Smooth muscle cell (in vitro differentiated cells): ENCODE measurements around the gene RENBP. TPM values are rescaled to one million over a fixed set of nuclear protein-coding genes. Genes with fewer than 3 reads are reported as not detected.

Experiments used
- DNase-seq: peaks from one replicate; lab custom pipeline; 2025; ENCODE audit not compliant: unreplicated experiment; lab: John Stamatoyannopoulos, UW
- H2AFZ ChIP-seq: fragments of 200-600 bp; sonication (generic); 2 replicates; pipeline ENCODE4 v1.6.0; 2016; ENCODE audit warnings: antibody characterized with exemption, low read depth, mild to moderate bottlenecking
- H3F3A ChIP-seq: fragments of 200-600 bp; sonication (generic); 2 replicates; pipeline ENCODE4 v1.6.0; 2017; ENCODE audit warnings: antibody characterized with exemption, low read depth
- H3K27ac ChIP-seq: fragments of 200-600 bp; sonication (generic); 2 replicates; pipeline ENCODE4 v1.5.1; 2016; ENCODE audit warnings: low read depth, mild to moderate bottlenecking
- H3K27me3 ChIP-seq: fragments of 200-600 bp; sonication (generic); 2 replicates; pipeline ENCODE4 v1.6.1; 2016; ENCODE audit warnings: low read depth, mild to moderate bottlenecking
- H3K36me3 ChIP-seq: fragments of 200-600 bp; sonication (generic); 2 replicates; pipeline ENCODE4 v1.5.1; 2016; ENCODE audit warnings: low read depth
- H3K4me1 ChIP-seq: fragments of 200-600 bp; sonication (generic); 2 replicates; pipeline ENCODE4 v1.5.1; 2016; ENCODE audit warnings: low read depth
- H3K4me2 ChIP-seq: fragments of 200-600 bp; sonication (generic); 2 replicates; pipeline ENCODE4 v1.6.0; 2016; ENCODE audit warnings: mild to moderate bottlenecking
- H3K4me3 ChIP-seq: fragments of 200-600 bp; sonication (generic); 2 replicates; pipeline ENCODE4 v1.5.1; 2016; ENCODE audit warnings: mild to moderate bottlenecking
- H3K79me2 ChIP-seq: fragments of 200-600 bp; sonication (generic); 2 replicates; pipeline ENCODE4 v1.6.0; 2016; ENCODE audit warnings: low read depth, mild to moderate bottlenecking
- H3K9ac ChIP-seq: fragments of 200-600 bp; sonication (generic); 2 replicates; pipeline ENCODE4 v1.6.0; 2016; ENCODE audit warnings: low read depth
- H3K9me3 ChIP-seq: fragments of 200-600 bp; sonication (generic); replicated peaks from 2 replicates; pipeline ENCODE4 v1.5.1; 2016; ENCODE audit warnings: low read depth
- H4K20me1 ChIP-seq: fragments of 200-600 bp; sonication (generic); 2 replicates; pipeline ENCODE4 v1.6.0; 2016; ENCODE audit warnings: low read depth
- CTCF ChIP-seq: fragments of 200-600 bp; sonication (generic); IDR thresholded peaks from 2 replicates; pipeline ENCODE4 v1.5.1; 2017; ENCODE audit warnings: borderline replicate concordance, mild to moderate bottlenecking, antibody characterized with exemption; ENCODE audit not compliant: insufficient read depth, poor library complexity, severe bottlenecking
- WGBS: methylation state at CpG from one replicate; pipeline ENCODE4 v1.1.7; 2016; ENCODE audit warnings: low lambda C conversion rate; 5-methylcytosine and 5-hydroxymethylcytosine counted together
- polyA plus RNA-seq: library from polyadenylated mRNA; unstranded; fragments of >200 nt; fragmentation: Nextera tagmentation; extraction: Ambion mirVana; gene quantifications from 2 replicates; pipeline ENCODE4 v1.2.1, GENCODE V29; 2016
- total RNA-seq: library from RNA; depleted of rRNA; stranded (reverse); fragments of >200 nt; gene quantifications from 2 replicates; pipeline ENCODE4 v1.2.3, GENCODE V29; 2014

Gene RENBP
- total and polyA plus RNA-seq, 2 experiments from 2014 or later, result 0.11 TPM; not detected in 1

GRCh38 chrX:153913701-153914100, 30.7 kb downstream of the RENBP start:
- H3K4me3 ChIP-seq, result no peak overlapping the region
- H3K9ac ChIP-seq, result no peak overlapping the region
- no peak for DNase-seq
- H2AFZ ChIP-seq, result no peak overlapping the region
- 97% methylated on average over 17 of the region's 17 CpGs for WGBS
- H3K36me3 ChIP-seq, result no peaks in the 10 kb centered on the region
- no peaks in the 10 kb centered on the region for H3F3A ChIP-seq
- no peaks in the 10 kb centered on the region for H3K27me3 ChIP-seq
- no peaks in the 10 kb centered on the region for H3K4me1 ChIP-seq
- H3K79me2 ChIP-seq, result no peaks in the 10 kb centered on the region
- no peak for TF ChIP-seq CTCF
- H3K9me3 ChIP-seq, result no peaks in the 10 kb centered on the region
- no peak overlapping the region for H3K4me2 ChIP-seq
- H4K20me1 ChIP-seq, result no peaks in the 10 kb centered on the region
- H3K27ac ChIP-seq, result no peak overlapping the region

GRCh38 chrX:153913211-153913610, 31.2 kb downstream of the RENBP start:
- H3K79me2 ChIP-seq, result no peaks in the 10 kb centered on the region
- no peaks in the 10 kb centered on the region for H3K27me3 ChIP-seq
- no peak for DNase-seq
- H3K27ac ChIP-seq, result no peak overlapping the region
- H3K9ac ChIP-seq, result no peak overlapping the region
- no peaks in the 10 kb centered on the region for H3K9me3 ChIP-seq
- no peak for TF ChIP-seq CTCF
- H4K20me1 ChIP-seq, result no peaks in the 10 kb centered on the region
- no peaks in the 10 kb centered on the region for H3K36me3 ChIP-seq
- H2AFZ ChIP-seq, result no peak overlapping the region
- WGBS, result 86% methylated on average over 15 of the region's 17 CpGs
- H3K4me2 ChIP-seq, result no peak overlapping the region
- H3K4me3 ChIP-seq, result no peak overlapping the region
- H3K4me1 ChIP-seq, result no peaks in the 10 kb centered on the region
- H3F3A ChIP-seq, result no peaks in the 10 kb centered on the region

GRCh38 chrX:153911798-153912197, 32.6 kb downstream of the RENBP start:
- Histone ChIP-seq H3K27ac (no peak overlapping the region), H3K79me2 (no peaks in the 10 kb centered on the region), H3K4me1 (no peaks in the 10 kb centered on the region), H3F3A (no peaks in the 10 kb centered on the region), H3K4me3 (no peak overlapping the region), H3K9ac (no peak overlapping the region), H3K36me3 (no peaks in the 10 kb centered on the region), H2AFZ (no peak overlapping the region), H3K9me3 (no peaks in the 10 kb centered on the region), H3K27me3 (no peaks in the 10 kb centered on the region), H4K20me1 (no peaks in the 10 kb centered on the region), H3K4me2 (no peak overlapping the region)
- TF ChIP-seq CTCF, result no peak
- DNase-seq, result no peak
- WGBS, result 77% methylated on average over 6 of the region's 6 CpGs

GRCh38 chrX:153910446-153910845, 34.0 kb downstream of the RENBP start:
- Histone ChIP-seq H3K9ac (no peak overlapping the region), H3K4me3 (no peak overlapping the region), H3K27me3 (no peaks in the 10 kb centered on the region), H3F3A (no peaks in the 10 kb centered on the region), H4K20me1 (no peaks in the 10 kb centered on the region), H3K4me2 (no peak overlapping the region), H2AFZ (no peak overlapping the region), H3K4me1 (no peaks in the 10 kb centered on the region), H3K79me2 (no peaks in the 10 kb centered on the region), H3K27ac (no peak overlapping the region), H3K36me3 (no peaks in the 10 kb centered on the region), H3K9me3 (no peaks in the 10 kb centered on the region)
- no peak for DNase-seq
- 90% methylated on average over 18 of the region's 22 CpGs for WGBS
- TF ChIP-seq CTCF, result no peak
